Activated CD4-positive, alpha-beta memory T cell treated with anti-CD3 and anti-CD28 coated beads for 36 hours (primary cell): ENCODE results near the gene CFL1. TPM values are rescaled to one million over a fixed set of nuclear protein-coding genes. Genes with fewer than 3 reads are reported as not detected.

Experiments
- CTCF ChIA-PET: fragments of 350-600 bp; sonication (Branson Sonifier 250); formaldehyde crosslinking; loops from one replicate; lab custom pipeline; 2021; ENCODE audit warnings: antibody characterized with exemption, inconsistent platforms; lab: Charles Lee
- POLR2A ChIA-PET: fragments of 350-600 bp; sonication (Branson Sonifier 250); formaldehyde crosslinking; loops from one replicate; lab custom pipeline; 2021; ENCODE audit warnings: antibody characterized with exemption; lab: Charles Lee
- DNase-seq: peaks from one replicate; pipeline ENCODE4 v3.0.0-alpha.2; 2020
- H3K27ac Mint-ChIP-seq: one replicate; pipeline ENCODE4 v1.8.0; 2021; ENCODE audit warnings: mixed read lengths
- H3K27me3 Mint-ChIP-seq: one replicate; pipeline ENCODE4 v1.8.0; 2021; ENCODE audit warnings: mixed read lengths
- H3K36me3 Mint-ChIP-seq: one replicate; pipeline ENCODE4 v1.8.0; 2021; ENCODE audit warnings: mixed read lengths
- H3K4me1 Mint-ChIP-seq: one replicate; pipeline ENCODE4 v1.8.0; 2021; ENCODE audit warnings: low read depth, mixed read lengths
- H3K4me3 Mint-ChIP-seq: one replicate; pipeline ENCODE4 v1.8.0; 2021; ENCODE audit warnings: mild to moderate bottlenecking, mixed read lengths
- H3K9me3 Mint-ChIP-seq: one replicate; pipeline ENCODE4 v1.8.0; 2021; ENCODE audit warnings: mixed read lengths
- intact Hi-C: fragments of 100-400 bp; cut with micrococcal nuclease; formaldehyde crosslinking; loops from one replicate; pipeline ENCODE4 v1.15.1; 2023
- total RNA-seq, 2 experiments: library from RNA; stranded (reverse); gene quantifications; one replicate each; pipeline ENCODE4 v1.2.3, GENCODE V29; 2021

Gene CFL1
- total RNA-seq, 2 experiments from 2014 or later, result 1,166 to 1,191 TPM

DNA sequence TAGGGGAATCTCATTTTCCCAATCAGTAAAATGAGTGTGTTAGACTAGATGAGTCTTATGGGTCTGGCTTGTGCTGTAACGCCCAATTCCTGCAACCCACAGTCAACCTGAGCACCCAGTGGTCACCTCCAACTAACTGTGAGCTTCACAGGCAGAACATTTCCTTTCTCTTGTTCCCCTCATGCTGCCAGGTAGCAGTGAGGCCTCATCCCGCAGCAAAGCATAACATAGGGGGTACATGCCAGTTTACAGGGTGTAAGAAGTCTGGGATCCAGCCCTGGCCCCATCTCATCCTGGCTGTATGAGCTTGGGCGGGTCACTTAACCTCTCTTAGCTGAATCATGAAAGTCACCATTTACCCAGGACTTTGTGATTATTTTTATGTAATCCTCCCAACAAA, 10.9 kb upstream of the CFL1 start:
- Mint-ChIP-seq H3K4me3 (no peak overlapping the region), H3K4me1 (peaks cover 14% of the 10 kb centered on the region), H3K27me3 (no peaks in the 10 kb centered on the region), H3K36me3 (peaks cover 21% of the 10 kb centered on the region), H3K27ac (no peak overlapping the region), H3K9me3 (no peaks in the 10 kb centered on the region)
- DNase-seq, result no peak
- CTCF ChIA-PET, result interaction anchor here (0.9 to 7.0 kb wide), 5 partner anchors 8 to 89 kb away, joined by 3 to 151 read pairs (median 6); partner anchors contain the start of genes CCDC85B, FIBP and MUS81
- intact Hi-C loops, result no loop called here
- POLR2A ChIA-PET, result interaction anchor here (2.3 to 4.8 kb wide), 4 partner anchors 9 to 20 kb away, joined by 5 to 56 read pairs (median 22); partner anchors contain the start of genes CCDC85B, CFL1, FIBP and MUS81

GRCh38 chr11:65868076-65868667, 10.2 kb upstream of the CFL1 start:
- intact Hi-C loops, result no loop called here
- peaks cover 26% of the 10 kb centered on the region for H3K36me3 Mint-ChIP-seq

DNA sequence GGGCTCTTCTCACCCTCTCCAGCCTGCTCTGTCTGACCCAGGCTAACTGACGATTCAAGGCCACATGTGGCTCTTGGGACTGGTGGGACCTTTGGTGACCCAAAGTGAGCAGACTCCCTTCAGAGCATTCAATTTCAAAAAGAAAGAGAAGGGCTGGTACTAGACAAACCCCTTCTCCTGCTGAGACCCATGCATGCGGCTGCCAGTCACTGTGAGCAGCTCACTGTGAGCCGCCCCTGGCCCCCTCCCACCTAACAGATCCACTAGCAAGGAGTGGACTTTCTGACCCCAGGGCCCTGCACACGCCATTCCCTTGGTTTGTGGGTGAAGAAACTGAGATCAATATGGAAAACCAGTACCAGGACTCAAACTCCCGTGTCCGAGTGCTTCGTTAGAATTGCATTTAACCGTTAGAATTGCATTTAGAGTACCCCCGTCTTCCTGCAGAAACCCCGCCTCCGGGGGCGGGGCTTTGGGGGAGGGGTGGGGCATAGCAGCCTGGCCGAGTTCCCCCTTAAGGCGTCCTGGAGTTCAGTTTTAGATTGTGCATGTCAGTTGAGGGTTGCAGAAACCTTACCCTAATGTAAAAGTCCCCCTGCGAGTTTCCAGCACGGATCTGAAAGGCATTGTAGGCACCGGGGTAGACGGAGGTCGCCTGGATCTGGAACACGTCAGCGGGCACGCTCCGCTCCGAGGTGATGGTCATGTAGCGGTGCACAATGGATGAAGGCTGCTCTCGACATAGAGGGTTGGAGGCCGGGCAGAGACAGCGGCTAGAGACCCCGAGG, 9.5 kb upstream of the CFL1 start:
- H3K27me3 Mint-ChIP-seq, result no peaks in the 10 kb centered on the region
- peaks cover 31% of the 10 kb centered on the region for H3K36me3 Mint-ChIP-seq
- H3K9me3 Mint-ChIP-seq, result no peaks in the 10 kb centered on the region
- ChIA-PET CTCF (interaction anchor here (1.4 to 7.0 kb wide), 3 partner anchors 8 to 19 kb away, joined by 9 to 151 read pairs (median 18); partner anchors contain the start of genes FIBP and MUS81), POLR2A (interaction anchor here (2.3 to 4.8 kb wide), 2 partner anchors 8 to 11 kb away, joined by 5 to 56 read pairs; partner anchors contain the start of genes CFL1 and MUS81)
- DNase-seq, result no peak
- H3K4me1 Mint-ChIP-seq, result peaks cover 11% of the 10 kb centered on the region
- H3K27ac Mint-ChIP-seq, result no peak overlapping the region
- H3K4me3 Mint-ChIP-seq, result no peak overlapping the region
- intact Hi-C loops, result no loop called here

More at GRCh38 chr11:65868076-65868667, 10.2 kb upstream of the CFL1 start:
- H3K27me3 Mint-ChIP-seq, result no peaks in the 10 kb centered on the region
- ChIA-PET CTCF (interaction anchor here (0.9 to 7.0 kb wide), 3 partner anchors 9 to 88 kb away, joined by 3 to 151 read pairs (median 18); partner anchors contain the start of genes FIBP and MUS81), POLR2A (interaction anchor here (2.3 to 4.8 kb wide), 3 partner anchors 8 to 16 kb away, joined by 5 to 56 read pairs (median 15); partner anchors contain the start of genes CFL1 and MUS81)
- H3K27ac Mint-ChIP-seq, result no peak overlapping the region
- no peak for DNase-seq
- peaks cover 11% of the 10 kb centered on the region for H3K4me1 Mint-ChIP-seq
- H3K9me3 Mint-ChIP-seq, result no peaks in the 10 kb centered on the region
- no peak overlapping the region for H3K4me3 Mint-ChIP-seq

GRCh38 chr11:65866509-65867283, 8.7 kb upstream of the CFL1 start:
- Mint-ChIP-seq H3K27me3 (no peaks in the 10 kb centered on the region), H3K27ac (no peak overlapping the region), H3K4me1 (peaks cover 18% of the 10 kb centered on the region), H3K4me3 (no peak overlapping the region), H3K9me3 (no peaks in the 10 kb centered on the region), H3K36me3 (peaks cover 34% of the 10 kb centered on the region)
- intact Hi-C loops, result no loop called here
- ChIA-PET POLR2A (interaction anchor here (1.0 to 1.2 kb wide), 3 partner anchors 14 to 146 kb away, joined by 3 read pairs; partner anchors contain the start of gene RNASEH2C), CTCF (interaction anchor here (1.4 kb wide), 1 partner anchor 18 kb away, joined by 9 read pairs; no protein-coding TSS in a partner anchor)
- DNase-seq, result no peak

GRCh38 chr11:65865550-65866172, 7.7 kb upstream of the CFL1 start:
- H3K4me3 Mint-ChIP-seq, result no peak overlapping the region
- H3K36me3 Mint-ChIP-seq, result peaks cover 42% of the 10 kb centered on the region
- ChIA-PET CTCF (interaction anchor here (10.5 kb wide), 1 partner anchor 22 kb away, joined by 277 read pairs; the partner anchor contains the start of genes CCDC85B and FIBP), POLR2A (interaction anchor here (1.0 to 1.2 kb wide), 3 partner anchors 13 to 145 kb away, joined by 3 read pairs; partner anchors contain the start of gene RNASEH2C)
- peaks cover 19% of the 10 kb centered on the region for H3K4me1 Mint-ChIP-seq
- H3K9me3 Mint-ChIP-seq, result no peaks in the 10 kb centered on the region
- intact Hi-C loops, result no loop called here
- no peak for DNase-seq
- H3K27ac Mint-ChIP-seq, result peak overlapping the region; percentile 38
- H3K27me3 Mint-ChIP-seq, result no peaks in the 10 kb centered on the region

DNA sequence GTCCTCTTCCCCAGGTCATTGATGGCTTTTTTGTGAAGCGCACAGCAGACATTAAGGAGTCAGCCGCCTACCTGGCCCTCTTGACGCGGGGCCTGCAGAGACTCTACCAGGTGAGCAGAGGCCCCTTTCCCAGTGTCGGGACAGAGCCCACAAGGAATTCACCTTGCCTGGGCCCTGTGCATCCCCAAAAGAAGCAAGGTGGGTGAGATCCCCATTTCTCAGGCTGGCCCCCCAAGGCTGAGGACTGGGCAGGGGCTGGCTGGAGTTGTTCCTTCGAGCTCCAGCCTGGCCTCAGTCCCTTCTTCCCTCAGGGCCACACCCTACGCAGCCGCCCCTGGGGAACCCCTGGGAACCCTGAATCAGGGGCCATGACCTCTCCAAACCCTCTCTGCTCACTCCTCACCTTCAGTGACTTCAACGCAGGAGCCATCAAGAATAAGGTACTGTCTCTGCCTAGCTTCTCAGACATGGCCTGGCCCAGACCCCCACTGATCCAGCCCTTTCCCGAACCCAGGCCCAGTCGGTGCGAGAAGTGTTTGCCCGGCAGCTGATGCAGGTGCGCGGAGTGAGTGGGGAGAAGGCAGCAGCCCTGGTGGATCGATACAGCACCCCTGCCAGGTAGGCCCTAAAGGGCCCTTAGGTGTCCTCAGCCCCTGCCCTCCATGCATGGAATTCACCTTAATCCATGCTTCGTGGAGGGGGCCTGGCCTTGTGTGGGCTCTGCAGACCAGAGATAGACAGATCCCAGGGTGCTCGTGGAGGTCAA, 6.9 kb upstream of the CFL1 start:
- no peaks in the 10 kb centered on the region for H3K27me3 Mint-ChIP-seq
- H3K9me3 Mint-ChIP-seq, result no peaks in the 10 kb centered on the region
- intact Hi-C loops, result no loop called here
- CTCF ChIA-PET, result interaction anchor here (10.5 kb wide), 1 partner anchor 23 kb away, joined by 277 read pairs; the partner anchor contains the start of genes CCDC85B and FIBP
- no peak for DNase-seq
- H3K27ac Mint-ChIP-seq, result no peak overlapping the region
- H3K4me3 Mint-ChIP-seq, result no peak overlapping the region
- H3K4me1 Mint-ChIP-seq, result peaks cover 18% of the 10 kb centered on the region
- POLR2A ChIA-PET, result no interaction called here
- H3K36me3 Mint-ChIP-seq, result peaks cover 43% of the 10 kb centered on the region

DNA sequence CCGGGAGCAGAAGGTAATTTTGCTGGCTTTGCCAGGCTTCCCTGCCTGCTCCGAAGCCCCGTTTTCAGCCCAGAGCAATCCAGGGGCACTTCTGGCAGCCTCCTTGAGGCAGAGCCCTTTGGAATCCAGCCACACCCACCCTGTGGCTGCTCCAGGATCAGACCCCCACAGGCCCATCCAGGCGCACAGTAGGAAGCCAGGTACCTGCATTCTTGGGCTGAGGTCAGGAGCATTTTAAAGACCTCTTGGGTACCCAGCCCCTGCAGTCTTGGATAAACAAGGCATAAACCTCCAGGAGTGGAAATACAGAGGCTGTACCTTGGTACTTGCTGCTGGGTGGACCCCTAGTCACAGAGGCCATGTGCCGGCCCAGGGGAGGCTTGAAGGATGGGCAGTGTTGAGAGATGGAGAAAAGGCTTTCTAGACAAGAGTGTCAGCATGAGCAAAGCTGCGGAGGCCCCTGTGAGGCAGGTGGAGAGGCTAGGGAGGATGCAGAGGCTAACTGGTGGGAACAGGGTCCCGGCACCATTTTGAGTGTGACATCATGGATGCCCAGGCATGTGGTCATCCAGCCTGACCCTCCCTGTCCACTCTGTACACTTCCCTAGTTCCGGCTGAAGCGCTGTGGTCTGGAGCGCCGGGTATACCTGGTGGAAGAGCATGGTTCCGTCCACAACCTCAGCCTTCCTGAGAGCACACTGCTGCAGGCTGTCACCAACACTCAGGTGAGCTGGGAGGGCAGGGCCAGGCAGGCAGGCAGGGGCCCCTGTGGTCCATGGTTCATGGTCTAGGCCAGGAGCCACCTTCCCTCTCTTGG, 6.1 kb upstream of the CFL1 start:
- Mint-ChIP-seq H3K27me3 (no peaks in the 10 kb centered on the region), H3K36me3 (peaks cover 43% of the 10 kb centered on the region), H3K9me3 (no peaks in the 10 kb centered on the region), H3K4me3 (no peak overlapping the region), H3K4me1 (peaks cover 19% of the 10 kb centered on the region), H3K27ac (no peak overlapping the region)
- ChIA-PET CTCF (interaction anchor here (10.5 kb wide), 1 partner anchor 24 kb away, joined by 277 read pairs; the partner anchor contains the start of genes CCDC85B and FIBP), POLR2A (interaction anchor here (1.0 kb wide), 1 partner anchor 14 kb away, joined by 3 read pairs; no protein-coding TSS in a partner anchor)
- DNase-seq, result no peak
- intact Hi-C loops, result no loop called here

GRCh38 chr11:65862941-65863888, 5.2 kb upstream of the CFL1 start:
- intact Hi-C loops, result no loop called here
- DNase-seq, result no peak
- Mint-ChIP-seq H3K9me3 (no peaks in the 10 kb centered on the region), H3K4me3 (peak overlapping the region; percentile 5), H3K27me3 (no peaks in the 10 kb centered on the region), H3K36me3 (peaks cover 43% of the 10 kb centered on the region), H3K27ac (no peak overlapping the region), H3K4me1 (peaks cover 19% of the 10 kb centered on the region)
- ChIA-PET POLR2A (interaction anchor here (1.0 kb wide), 1 partner anchor 13 kb away, joined by 3 read pairs; no protein-coding TSS in a partner anchor), CTCF (interaction anchor here (10.5 kb wide), 1 partner anchor 24 kb away, joined by 277 read pairs; the partner anchor contains the start of genes CCDC85B and FIBP)

DNA sequence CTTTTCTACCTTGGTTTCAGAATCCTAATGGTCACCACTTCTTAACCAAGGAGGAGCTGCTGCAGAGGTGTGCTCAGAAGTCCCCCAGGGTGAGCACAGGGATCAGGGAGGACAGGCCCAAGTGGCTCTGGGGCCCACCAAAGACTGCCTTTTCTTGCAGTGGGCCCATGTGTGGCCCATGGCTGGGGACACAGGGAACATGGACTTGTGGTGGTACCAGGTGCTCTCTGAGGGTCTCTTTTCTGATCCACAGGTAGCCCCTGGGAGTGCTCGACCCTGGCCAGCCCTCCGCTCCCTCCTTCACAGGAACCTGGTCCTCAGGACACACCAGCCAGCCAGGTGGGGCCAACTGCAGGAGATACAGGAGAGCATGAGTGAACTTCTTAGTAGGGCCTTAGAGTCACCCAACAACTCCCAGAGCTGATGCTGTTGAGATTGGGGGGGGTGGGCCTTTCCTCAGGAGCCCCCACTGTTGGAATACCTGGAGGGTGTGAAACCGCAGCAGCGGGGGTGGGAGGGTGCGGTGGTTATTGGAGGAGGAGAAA, 4.3 kb upstream of the CFL1 start:
- ChIA-PET POLR2A (no interaction called here), CTCF (interaction anchor here (3.6 to 10.5 kb wide), 2 partner anchors 11 to 25 kb away, joined by 26 to 277 read pairs; partner anchors contain the start of genes CCDC85B and FIBP)
- intact Hi-C loops, result no loop called here
- H3K4me1 Mint-ChIP-seq, result peaks cover 19% of the 10 kb centered on the region
- H3K36me3 Mint-ChIP-seq, result peaks cover 41% of the 10 kb centered on the region
- DNase-seq, result no peak
- no peaks in the 10 kb centered on the region for H3K27me3 Mint-ChIP-seq
- no peak overlapping the region for H3K27ac Mint-ChIP-seq
- no peaks in the 10 kb centered on the region for H3K9me3 Mint-ChIP-seq
- H3K4me3 Mint-ChIP-seq, result peak overlapping the region; percentile 20
